ENCODE measurements around the gene DCX.

Gene DCX

DNA sequence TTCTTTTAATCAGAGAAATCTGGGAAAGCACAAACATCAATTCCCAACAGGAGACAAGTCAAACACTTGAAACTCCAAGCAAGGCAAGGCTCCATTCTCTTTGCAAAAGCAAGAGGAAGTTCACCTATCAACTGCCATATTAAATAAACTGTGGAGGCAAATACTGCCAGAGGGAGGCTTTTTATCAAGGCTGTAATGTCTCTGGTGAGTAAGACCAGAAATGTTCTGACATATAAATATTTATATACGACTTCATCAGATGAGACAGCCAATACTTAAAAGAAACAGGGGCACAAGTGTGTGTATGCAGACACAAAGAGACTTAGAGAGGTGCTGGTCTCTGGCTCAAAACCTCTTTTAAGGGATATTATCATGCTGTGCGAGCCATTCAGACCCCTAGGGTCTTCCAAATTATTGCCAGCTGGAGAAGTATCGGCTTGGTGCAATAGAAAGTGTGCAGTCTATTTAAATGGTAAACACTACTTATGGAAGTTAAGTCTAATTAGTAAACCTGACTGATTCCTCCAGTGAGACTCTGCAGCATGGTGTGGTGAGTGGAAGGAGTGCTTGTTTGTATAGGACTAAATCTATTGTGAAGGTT is 24.4 kb downstream of the DCX start:
- Histone ChIP-seq H3K9ac (no peak overlapping the region), H3K27ac (no peak overlapping the region), H3K27me3 (ENCODE audit: insufficient read depth, low read depth) (no peaks in the 10 kb centered on the region), H3K4me1 (ENCODE audit: low read depth, poor library complexity, severe bottlenecking) (no peaks in the 10 kb centered on the region), H3K4me3 (IDR thresholded peaks at IDR 0.05; ENCODE audit: insufficient read depth, low read depth, low read length) (no peak overlapping the region), H3K36me3 (ENCODE audit: insufficient read depth) (no peaks in the 10 kb centered on the region), H3K4me2 (no peak overlapping the region), H2AFZ (ENCODE audit: low read depth) (no peak overlapping the region), H4K20me1 (ENCODE audit: insufficient read depth) (no peaks in the 10 kb centered on the region), H3K79me2 (ENCODE audit: insufficient read depth, low read depth) (no peaks in the 10 kb centered on the region)
- TF ChIP-seq CTCF (conservative IDR thresholded peaks at IDR 0.05; ENCODE audit: low read depth, low read length), result no peak

- no peaks in the 10 kb centered on the region for H3K79me2 ChIP-seq (ENCODE audit: insufficient read depth, low read depth)
- H3K4me2 ChIP-seq, result no peak overlapping the region
- no peaks in the 10 kb centered on the region for H3K27me3 ChIP-seq (ENCODE audit: insufficient read depth, low read depth)
- H3K36me3 ChIP-seq (ENCODE audit: insufficient read depth), result no peaks in the 10 kb centered on the region
- TF ChIP-seq CTCF (conservative IDR thresholded peaks at IDR 0.05; ENCODE audit: low read depth, low read length), result no peak
- no peaks in the 10 kb centered on the region for H4K20me1 ChIP-seq (ENCODE audit: insufficient read depth)
- no peaks in the 10 kb centered on the region for H3K4me1 ChIP-seq (ENCODE audit: low read depth, poor library complexity, severe bottlenecking)
- H3K4me3 ChIP-seq (IDR thresholded peaks at IDR 0.05; ENCODE audit: insufficient read depth, low read depth, low read length), result no peak overlapping the region
- no peak overlapping the region for H3K9ac ChIP-seq
- H3K27ac ChIP-seq, result no peak overlapping the region
- no peak overlapping the region for H2AFZ ChIP-seq (ENCODE audit: low read depth)
These were observed 25.3 kb downstream of the DCX start for GRCh38 chrX:111386615-111387233.

- Histone ChIP-seq H4K20me1 (ENCODE audit: insufficient read depth) (no peaks in the 10 kb centered on the region), H3K27me3 (ENCODE audit: insufficient read depth, low read depth) (no peaks in the 10 kb centered on the region), H3K79me2 (ENCODE audit: insufficient read depth, low read depth) (no peaks in the 10 kb centered on the region), H3K4me1 (ENCODE audit: low read depth, poor library complexity, severe bottlenecking) (no peaks in the 10 kb centered on the region), H3K4me3 (IDR thresholded peaks at IDR 0.05; ENCODE audit: insufficient read depth, low read depth, low read length) (no peak overlapping the region), H3K9ac (no peak overlapping the region), H2AFZ (ENCODE audit: low read depth) (no peak overlapping the region), H3K27ac (no peak overlapping the region), H3K4me2 (no peak overlapping the region), H3K36me3 (ENCODE audit: insufficient read depth) (no peaks in the 10 kb centered on the region)
- no peak for TF ChIP-seq CTCF (conservative IDR thresholded peaks at IDR 0.05; ENCODE audit: low read depth, low read length)
These were observed 25.9 kb downstream of the DCX start for GRCh38 chrX:111386077-111386476.

DNA sequence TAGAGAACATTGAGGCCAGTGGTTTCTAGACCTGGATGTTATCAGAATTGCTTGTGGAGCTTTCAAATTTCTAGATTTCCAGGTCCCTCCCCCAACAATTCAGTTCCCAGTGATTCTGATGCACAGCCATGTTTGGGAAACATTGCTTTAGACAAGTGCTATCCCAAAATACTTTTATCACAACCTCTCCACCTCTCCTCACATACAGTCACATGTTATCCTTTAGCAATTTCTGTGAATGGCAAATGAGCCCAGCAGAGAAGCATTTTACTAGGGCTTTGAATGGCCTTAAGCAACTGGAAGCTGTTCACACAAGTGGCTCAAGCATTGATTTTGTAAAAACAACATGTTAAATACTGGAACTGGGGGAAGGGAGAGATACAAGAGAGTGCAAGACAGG is 29.7 kb downstream of the DCX start:
- Histone ChIP-seq H3K9ac (no peak overlapping the region), H3K4me3 (IDR thresholded peaks at IDR 0.05; ENCODE audit: insufficient read depth, low read depth, low read length) (no peak overlapping the region), H3K36me3 (ENCODE audit: insufficient read depth) (no peaks in the 10 kb centered on the region), H3K4me1 (ENCODE audit: low read depth, poor library complexity, severe bottlenecking) (no peaks in the 10 kb centered on the region), H3K4me2 (no peak overlapping the region), H3K79me2 (ENCODE audit: insufficient read depth, low read depth) (no peaks in the 10 kb centered on the region), H3K27me3 (ENCODE audit: insufficient read depth, low read depth) (no peaks in the 10 kb centered on the region), H4K20me1 (ENCODE audit: insufficient read depth) (no peaks in the 10 kb centered on the region), H3K27ac (no peak overlapping the region), H2AFZ (ENCODE audit: low read depth) (no peak overlapping the region)
- TF ChIP-seq CTCF (conservative IDR thresholded peaks at IDR 0.05; ENCODE audit: low read depth, low read length), result no peak

Data from KMS-11 (cell line).